ENCODE data around the gene RAB11FIP4. TPM values are rescaled to one million over a fixed set of nuclear protein-coding genes. Genes with fewer than 3 reads are reported as not detected.

RAB11FIP4 gene
- total RNA-seq, 1 donor from 2014 or later, result 0.99 TPM

DNA sequence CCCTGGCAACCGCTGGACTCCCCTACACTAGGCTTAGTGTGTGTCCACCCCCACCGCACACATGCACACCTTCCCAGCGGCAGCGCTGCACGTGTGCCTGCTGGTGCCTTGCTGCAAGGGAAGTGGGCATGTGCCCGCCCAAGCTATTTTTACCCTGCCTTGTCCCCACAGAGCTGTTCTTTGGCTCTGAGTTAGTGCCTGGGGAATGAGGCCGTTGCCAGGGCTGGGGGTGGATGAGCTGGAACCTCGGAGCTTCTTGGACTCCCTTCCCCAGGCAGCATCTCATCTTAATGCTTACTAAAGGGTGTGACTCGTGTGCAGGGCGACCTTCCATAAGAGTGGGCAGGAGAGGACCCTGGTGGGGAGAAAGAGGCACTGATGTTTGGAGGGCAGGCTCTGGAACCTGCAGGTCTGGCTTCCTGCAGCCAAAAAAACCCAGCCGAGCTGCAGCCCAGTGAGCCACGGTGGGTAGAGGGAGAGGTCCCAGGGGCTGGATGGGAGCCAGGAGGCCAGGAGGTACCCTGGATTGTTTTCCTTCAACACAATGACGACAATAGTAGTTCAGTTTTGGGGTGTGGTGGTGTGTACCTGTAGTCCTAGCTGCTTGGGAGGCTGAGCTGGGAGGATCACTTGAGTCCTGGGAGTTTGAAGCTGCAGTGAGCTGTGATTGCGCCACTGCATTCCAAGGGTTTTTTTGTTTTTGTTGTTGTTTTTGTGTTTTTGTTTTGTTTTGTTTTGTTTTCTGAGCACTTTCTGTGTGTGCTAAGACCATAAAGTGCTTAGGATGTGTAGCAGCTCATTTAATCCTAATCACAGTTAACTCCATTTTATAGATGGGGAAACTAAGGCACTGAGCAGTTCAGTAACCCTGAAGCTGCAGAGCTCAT is 119.1 kb downstream of the RAB11FIP4 start:
- DNase-seq (ENCODE audit: extremely low spot score, unreplicated experiment), result no peak
- no peaks in the 10 kb centered on the region for H3K4me1 Mint-ChIP-seq (ENCODE audit: unreplicated experiment)
- TF ChIP-seq, protein P1, sequence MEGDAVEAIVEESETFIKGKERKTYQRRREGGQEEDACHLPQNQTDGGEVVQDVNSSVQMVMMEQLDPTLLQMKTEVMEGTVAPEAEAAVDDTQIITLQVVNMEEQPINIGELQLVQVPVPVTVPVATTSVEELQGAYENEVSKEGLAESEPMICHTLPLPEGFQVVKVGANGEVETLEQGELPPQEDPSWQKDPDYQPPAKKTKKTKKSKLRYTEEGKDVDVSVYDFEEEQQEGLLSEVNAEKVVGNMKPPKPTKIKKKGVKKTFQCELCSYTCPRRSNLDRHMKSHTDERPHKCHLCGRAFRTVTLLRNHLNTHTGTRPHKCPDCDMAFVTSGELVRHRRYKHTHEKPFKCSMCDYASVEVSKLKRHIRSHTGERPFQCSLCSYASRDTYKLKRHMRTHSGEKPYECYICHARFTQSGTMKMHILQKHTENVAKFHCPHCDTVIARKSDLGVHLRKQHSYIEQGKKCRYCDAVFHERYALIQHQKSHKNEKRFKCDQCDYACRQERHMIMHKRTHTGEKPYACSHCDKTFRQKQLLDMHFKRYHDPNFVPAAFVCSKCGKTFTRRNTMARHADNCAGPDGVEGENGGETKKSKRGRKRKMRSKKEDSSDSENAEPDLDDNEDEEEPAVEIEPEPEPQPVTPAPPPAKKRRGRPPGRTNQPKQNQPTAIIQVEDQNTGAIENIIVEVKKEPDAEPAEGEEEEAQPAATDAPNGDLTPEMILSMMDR (IDR thresholded peaks at IDR 0.05), result no peak
- H3K27me3 Mint-ChIP-seq (ENCODE audit: unreplicated experiment), result peaks cover 18% of the 10 kb centered on the region
- H3K4me3 Mint-ChIP-seq (ENCODE audit: unreplicated experiment), result no peak overlapping the region
- no peaks in the 10 kb centered on the region for H3K36me3 Mint-ChIP-seq (ENCODE audit: unreplicated experiment)
- H3K27ac Mint-ChIP-seq (ENCODE audit: unreplicated experiment), result no peak overlapping the region
- H3K9me3 Mint-ChIP-seq (ENCODE audit: unreplicated experiment), result no peaks in the 10 kb centered on the region

DNA sequence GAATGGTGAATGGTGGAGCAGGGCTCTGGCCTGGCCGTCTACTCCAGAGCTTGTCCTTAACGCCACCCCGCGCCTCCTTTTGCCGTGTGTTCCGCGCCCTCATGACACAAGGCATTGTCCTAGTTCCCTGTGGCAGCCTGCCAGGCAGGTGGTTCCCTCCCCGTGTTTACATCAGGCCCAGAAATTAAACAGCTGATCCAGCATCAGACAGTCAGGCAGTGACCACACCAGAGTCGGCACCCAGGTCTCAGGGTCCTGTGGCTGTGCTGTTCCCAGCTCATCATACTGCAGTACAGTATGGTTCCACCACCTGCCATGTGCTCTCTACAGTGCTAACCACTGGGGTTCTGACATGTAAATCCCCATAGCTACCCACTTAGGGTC is 119.7 kb downstream of the RAB11FIP4 start:
- Mint-ChIP-seq H3K4me3 (ENCODE audit: unreplicated experiment) (no peak overlapping the region), H3K27me3 (ENCODE audit: unreplicated experiment) (peaks cover 14% of the 10 kb centered on the region), H3K9me3 (ENCODE audit: unreplicated experiment) (no peaks in the 10 kb centered on the region), H3K36me3 (ENCODE audit: unreplicated experiment) (no peaks in the 10 kb centered on the region), H3K27ac (ENCODE audit: unreplicated experiment) (no peak overlapping the region), H3K4me1 (ENCODE audit: unreplicated experiment) (no peaks in the 10 kb centered on the region)
- TF ChIP-seq, protein P1 (IDR thresholded peaks at IDR 0.05), result no peak
- DNase-seq (ENCODE audit: extremely low spot score, unreplicated experiment), result no peak

DNA sequence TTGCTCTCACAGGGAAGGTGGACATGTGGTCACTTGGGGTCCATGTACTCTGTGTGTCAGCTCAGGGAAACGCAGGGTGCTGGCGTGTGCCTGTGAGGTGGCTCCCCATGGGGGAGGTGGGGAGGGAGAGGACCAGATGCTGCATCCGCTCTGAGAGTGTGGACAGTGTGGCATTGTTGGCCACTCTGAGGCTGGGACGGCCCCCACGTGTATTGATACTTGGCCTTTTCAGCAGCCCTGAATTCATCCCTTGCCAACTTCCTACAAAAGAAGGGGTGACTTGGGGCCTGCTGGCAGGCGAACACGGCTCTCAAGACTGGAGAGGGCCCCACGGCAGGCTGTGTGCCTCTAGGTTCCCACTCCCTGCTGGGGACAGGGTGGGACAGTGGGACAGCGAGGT is 120.1 kb downstream of the RAB11FIP4 start:
- H3K4me3 Mint-ChIP-seq (ENCODE audit: unreplicated experiment), result no peak overlapping the region
- TF ChIP-seq, protein P1 (IDR thresholded peaks at IDR 0.05), result no peak
- no peaks in the 10 kb centered on the region for H3K4me1 Mint-ChIP-seq (ENCODE audit: unreplicated experiment)
- no peaks in the 10 kb centered on the region for H3K36me3 Mint-ChIP-seq (ENCODE audit: unreplicated experiment)
- DNase-seq (ENCODE audit: extremely low spot score, unreplicated experiment), result no peak
- H3K27me3 Mint-ChIP-seq (ENCODE audit: unreplicated experiment), result peaks cover 10% of the 10 kb centered on the region
- no peak overlapping the region for H3K27ac Mint-ChIP-seq (ENCODE audit: unreplicated experiment)
- H3K9me3 Mint-ChIP-seq (ENCODE audit: unreplicated experiment), result no peaks in the 10 kb centered on the region

DNA sequence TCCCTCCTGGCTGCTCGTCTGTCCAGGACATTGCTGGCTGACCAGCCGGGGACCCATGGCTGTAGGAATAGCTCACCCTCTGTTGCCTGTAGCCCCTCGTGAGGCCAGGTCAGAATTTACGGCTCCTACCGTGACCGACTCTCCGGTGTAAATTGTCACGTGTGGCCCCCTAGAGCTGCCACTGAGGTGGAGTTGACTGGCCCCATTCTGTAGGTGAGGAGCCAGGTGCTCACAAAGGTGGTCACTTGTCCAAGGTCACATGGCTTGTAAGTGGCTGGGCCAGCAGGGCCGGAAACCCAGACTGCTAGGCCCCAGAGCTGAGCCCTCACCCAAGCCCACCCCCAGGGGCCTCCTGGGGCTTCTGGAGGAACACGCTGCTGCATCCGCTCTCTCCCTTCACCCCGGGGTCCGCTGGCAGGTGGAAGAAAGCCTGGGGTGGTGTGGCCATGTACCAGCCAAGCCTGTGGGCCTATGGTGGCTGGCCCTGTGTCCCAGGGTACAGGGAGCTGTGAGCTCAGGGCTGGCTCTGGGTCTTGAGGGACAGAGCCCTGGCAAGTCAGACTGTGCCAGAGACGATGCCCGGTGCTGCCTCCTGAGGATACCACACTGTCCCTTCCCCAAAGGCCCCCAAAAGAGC is 120.7 kb downstream of the RAB11FIP4 start:
- Mint-ChIP-seq H3K27ac (ENCODE audit: unreplicated experiment) (no peak overlapping the region), H3K27me3 (ENCODE audit: unreplicated experiment) (peaks cover 7% of the 10 kb centered on the region), H3K36me3 (ENCODE audit: unreplicated experiment) (no peaks in the 10 kb centered on the region), H3K4me1 (ENCODE audit: unreplicated experiment) (no peaks in the 10 kb centered on the region), H3K9me3 (ENCODE audit: unreplicated experiment) (no peaks in the 10 kb centered on the region), H3K4me3 (ENCODE audit: unreplicated experiment) (no peak overlapping the region)
- TF ChIP-seq, protein P1 (IDR thresholded peaks at IDR 0.05), result no peak
- no peak for DNase-seq (ENCODE audit: extremely low spot score, unreplicated experiment)

DNA sequence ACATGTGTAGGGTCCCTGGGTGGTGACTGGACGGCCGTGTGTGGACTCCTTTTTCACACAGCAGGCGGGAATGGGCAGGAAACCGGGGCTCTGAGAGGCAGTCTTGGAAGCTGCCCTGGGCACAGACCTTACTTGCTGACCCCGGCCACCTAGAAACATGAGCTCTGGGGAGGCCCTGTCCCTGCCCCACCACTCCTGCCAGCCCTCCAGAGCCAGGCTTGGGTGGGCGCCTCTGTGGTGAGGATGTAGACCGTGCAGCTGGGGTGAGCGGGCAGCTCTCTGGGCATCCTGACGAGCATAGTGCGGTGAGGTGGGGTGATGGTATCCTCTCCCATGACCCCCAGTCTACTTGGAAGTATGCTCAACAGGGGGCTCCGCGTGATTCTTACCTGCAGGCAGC is 121.3 kb downstream of the RAB11FIP4 start:
- H3K27me3 Mint-ChIP-seq (ENCODE audit: unreplicated experiment), result peaks cover 5% of the 10 kb centered on the region

More for the DNA sequence above, 121.3 kb downstream of the RAB11FIP4 start:
- Mint-ChIP-seq H3K4me3 (ENCODE audit: unreplicated experiment) (no peak overlapping the region), H3K27ac (ENCODE audit: unreplicated experiment) (no peak overlapping the region), H3K9me3 (ENCODE audit: unreplicated experiment) (no peaks in the 10 kb centered on the region), H3K4me1 (ENCODE audit: unreplicated experiment) (no peaks in the 10 kb centered on the region), H3K36me3 (ENCODE audit: unreplicated experiment) (no peaks in the 10 kb centered on the region)
- DNase-seq (ENCODE audit: extremely low spot score, unreplicated experiment), result no peak
- TF ChIP-seq, protein P1 (IDR thresholded peaks at IDR 0.05), result no peak

All from osteocyte (in vitro differentiated cells).